TTC549 (cell line): ENCODE measurements around the gene FADS1.

ENCODE experiments used
- FAIRE-seq: peaks from 2 replicates; lab custom pipeline; 2012; peaks lifted over from hg19 to GRCh38; lab: Jason Lieb, UNC

The FADS1 gene

DNA sequence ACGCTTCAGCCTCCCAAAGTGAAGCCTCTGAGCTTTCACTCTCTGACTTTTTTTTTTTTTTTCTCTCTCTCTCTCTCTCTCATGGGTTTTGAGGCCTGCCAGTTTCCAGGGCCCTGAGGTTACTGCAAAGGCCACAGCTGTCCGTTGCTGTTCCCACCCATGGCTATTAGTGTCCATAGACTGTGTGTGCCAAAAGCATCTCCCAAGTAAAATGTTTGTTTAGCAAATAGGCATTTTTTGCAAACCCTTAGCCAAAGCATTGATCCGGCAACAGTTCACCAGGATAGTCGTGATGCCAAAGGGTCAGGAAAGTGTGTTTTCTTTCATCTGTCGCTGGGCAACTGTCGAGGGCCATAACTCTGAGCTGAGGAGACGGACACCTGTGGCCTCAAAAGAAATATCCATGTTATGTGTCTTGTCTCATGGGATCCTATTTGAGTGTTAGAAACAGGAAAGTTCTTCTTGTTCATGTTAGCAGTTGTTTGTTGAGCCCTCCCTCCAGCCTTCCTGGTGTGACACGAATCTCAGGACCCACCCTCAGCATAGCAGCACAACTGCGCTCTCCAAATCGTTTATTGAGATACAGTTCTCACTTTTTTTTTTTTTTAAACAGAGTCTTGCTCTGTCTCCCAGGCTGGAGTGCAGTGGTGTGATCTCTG, 29.7 kb upstream of the FADS1 start:
- no peak for FAIRE-seq

- no peak for FAIRE-seq
These were observed 28.2 kb upstream of the FADS1 start for GRCh38 chr11:61844909-61845565.

GRCh38 chr11:61842528-61842820, 25.7 kb upstream of the FADS1 start:
- no peak for FAIRE-seq

GRCh38 chr11:61841636-61842527, 25.1 kb upstream of the FADS1 start:
- no peak for FAIRE-seq

GRCh38 chr11:61840371-61840770, 23.6 kb upstream of the FADS1 start:
- FAIRE-seq, result no peak

DNA sequence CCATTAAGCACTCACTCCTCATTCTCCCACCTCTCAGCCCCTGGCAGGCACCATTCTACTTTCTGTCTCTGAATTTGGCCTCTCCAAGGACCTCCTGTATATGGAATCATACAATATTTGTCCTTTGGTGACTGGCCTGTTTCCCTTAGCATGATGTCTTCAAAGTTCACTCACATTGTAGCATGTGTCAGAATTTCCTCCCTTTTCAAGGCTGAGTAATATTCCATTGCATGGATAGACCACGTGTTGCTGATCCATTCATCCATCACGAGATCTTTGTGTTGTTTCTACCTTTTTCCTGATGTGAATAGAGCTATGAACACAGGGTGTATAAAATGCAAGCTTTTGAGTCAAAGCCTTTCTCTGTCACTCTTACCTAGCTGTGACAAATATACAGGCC, 22.9 kb upstream of the FADS1 start:
- FAIRE-seq, result no peak

- FAIRE-seq, result no peak
These were observed 22.1 kb upstream of the FADS1 start for GRCh38 chr11:61838921-61839320.

- FAIRE-seq, result no peak
These were observed 21.7 kb upstream of the FADS1 start for GRCh38 chr11:61838501-61838900.

GRCh38 chr11:61837411-61838005, 20.7 kb upstream of the FADS1 start:
- FAIRE-seq, result no peak

DNA sequence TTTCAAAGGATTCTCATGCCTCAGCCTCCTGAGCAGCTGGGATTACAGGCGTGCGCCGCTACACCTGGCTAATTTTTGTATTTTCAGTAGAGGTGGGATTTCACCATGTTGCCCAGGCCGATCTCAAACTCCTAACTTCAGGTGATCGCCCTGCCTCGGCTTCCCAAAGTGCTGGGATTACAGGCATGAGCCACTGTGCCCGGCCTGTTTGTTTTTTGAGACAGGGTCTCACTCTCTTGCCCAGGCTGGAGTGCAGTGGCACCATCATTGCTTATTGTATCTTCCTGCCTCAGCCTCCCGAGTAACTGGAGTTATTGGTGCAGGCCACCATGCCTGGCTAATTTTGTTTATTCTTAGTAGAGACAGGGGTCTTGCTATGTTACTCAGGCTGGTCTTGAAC, 19.4 kb upstream of the FADS1 start:
- FAIRE-seq, result no peak

DNA sequence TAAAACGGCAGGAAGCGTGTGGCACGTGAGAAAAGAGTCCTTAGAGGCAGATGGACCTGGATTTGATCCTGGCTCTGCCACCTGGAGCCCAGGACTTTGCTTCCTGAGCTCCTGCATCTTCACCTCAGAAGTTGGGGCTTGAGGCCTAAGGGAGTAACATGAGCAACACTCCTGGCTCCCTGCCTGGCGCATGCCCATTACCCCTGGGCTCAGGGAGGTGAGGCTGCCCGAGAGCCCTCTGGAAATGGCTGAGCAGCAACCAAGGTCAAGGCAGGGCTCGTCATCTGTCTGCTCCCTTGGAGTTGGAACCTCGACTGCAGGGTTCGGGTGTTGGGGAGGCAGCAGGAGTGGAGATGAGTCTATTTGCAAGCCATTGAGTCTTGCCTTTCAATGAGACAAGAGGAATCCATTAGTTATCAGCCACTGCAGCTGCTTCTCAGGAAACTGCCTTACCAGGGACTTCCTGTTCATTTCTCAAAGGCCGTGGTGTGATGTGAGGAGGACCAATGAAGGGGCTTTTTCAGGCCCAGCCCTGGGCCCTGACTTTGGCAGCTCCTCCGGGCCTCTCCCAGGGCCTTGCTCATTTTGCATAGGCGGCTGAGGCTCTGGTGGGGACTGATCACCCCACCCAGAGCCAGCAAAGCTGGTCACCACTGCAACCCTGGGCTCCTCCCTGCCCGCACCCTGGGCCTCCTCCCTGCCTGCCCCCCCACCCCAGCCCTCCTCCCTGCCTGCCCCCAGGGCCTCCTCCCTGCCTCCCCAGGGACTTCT, 17.7 kb upstream of the FADS1 start:
- FAIRE-seq, result no peak

DNA sequence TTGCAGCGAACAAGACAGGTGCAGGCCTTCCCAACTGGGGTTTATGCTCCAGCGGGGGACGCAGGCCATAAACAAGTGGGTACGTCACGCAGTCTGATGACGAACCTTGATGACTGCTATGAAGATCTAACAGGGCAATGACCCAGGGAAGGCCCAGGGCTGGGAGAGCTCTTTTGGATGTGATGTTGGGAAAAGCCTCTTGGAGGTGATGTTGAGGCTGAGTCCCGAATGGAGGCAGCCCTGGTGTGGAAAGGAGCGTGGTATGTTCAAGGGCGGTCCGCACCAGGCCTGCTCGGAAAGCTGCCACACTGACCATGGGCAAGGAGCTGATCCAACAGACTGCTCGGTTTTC, 17.1 kb upstream of the FADS1 start:
- FAIRE-seq, result no peak

DNA sequence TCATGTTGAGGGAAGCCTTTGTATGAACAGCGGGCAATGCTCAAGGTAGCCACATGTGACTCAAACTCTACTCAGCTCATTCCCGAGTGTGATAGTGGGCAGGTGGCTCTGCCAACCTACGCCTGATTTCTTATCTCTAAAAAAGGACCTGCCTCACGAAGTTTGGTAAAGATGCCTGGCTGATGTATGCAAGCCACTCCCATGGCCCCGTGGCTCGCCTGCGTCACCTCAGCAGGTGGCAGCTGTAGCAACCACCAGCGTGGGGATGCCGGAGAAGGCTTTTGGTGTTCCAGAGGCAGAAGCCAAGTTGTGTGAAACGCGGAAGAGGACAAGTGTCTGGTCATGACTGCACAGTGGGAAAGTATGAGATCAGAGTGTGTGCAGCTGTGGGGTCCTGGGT, 16.7 kb upstream of the FADS1 start:
- FAIRE-seq, result no peak

DNA sequence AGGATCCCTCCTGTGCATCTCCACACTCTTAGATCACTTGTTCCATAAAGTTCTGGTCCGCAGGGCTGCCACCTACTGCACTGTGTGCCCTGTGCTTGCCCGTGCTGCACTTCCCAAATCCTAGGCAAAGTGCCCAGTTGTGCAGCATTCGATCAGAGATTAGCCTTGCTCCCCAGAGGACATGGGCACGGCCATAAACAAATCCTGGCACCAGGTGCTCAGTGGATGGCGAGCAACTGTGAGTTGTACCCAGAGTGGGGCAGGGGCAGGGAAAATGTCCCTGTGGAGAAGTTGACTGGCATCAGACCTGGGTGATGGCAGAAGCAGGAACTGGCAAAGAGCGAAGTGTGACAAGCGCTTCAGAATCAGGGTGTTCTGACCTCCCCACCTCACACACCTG, 16.0 kb upstream of the FADS1 start:
- FAIRE-seq, result no peak

- FAIRE-seq, result no peak
These were observed 15.4 kb upstream of the FADS1 start for GRCh38 chr11:61832207-61832606.

DNA sequence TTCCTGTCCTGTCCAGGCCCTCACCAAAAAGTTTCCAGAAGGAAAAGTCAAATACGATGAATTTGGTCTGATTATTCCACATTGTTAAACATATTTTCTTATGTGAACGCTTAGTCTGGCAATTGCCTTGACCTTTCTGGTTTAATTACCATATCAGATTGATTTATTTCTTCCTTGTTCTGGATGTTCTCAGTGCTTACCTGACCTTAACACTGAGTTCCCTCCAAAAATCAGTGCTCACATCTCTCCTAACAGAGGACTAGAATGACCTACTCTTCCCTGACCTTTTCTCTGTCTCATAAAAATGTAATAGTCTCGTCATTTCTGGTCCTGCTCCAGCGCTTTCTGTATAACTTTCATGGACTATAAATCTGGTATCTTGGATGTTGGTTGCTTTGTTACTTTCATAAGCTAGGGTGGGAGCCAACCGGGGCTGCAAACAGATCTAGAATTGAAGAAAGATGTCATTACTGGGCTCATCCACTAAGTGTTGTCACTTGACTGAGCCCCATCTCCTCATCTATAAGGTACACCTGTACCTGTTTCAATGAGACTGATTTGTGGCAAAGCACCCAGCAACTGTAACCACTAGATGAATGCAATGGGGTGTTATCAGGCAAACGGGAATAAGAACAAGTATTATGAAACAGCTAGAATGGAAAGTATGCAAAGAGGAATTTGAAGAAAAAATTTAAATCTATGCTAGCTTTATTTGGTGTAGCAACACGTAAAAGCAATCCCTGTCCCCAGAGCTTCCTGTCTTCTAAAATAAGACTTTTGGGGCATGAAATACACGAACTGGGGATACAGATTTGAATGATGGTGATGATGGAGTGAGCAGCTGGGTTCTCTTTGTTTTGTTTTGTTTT, 13.7 kb upstream of the FADS1 start:
- no peak for FAIRE-seq

DNA sequence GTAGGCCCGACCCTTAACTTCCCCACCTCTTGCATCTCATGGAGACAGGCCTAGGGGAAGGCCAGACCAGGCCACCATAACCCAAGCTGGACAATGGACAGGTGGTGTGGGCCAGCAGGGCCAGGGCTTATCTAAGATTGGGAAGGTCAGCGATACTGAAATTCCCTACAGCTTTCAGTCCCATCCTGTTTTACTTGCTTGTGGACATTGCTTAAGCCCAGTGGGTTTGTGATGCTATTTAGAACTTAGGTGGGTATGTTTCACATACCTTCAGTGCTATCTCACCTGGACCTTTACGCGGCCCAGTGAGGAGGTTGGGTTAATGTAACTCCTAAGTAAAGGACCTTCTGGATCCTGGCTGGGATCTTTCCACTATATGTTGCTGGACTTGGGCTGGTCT, 13.0 kb upstream of the FADS1 start:
- FAIRE-seq, result no peak

- FAIRE-seq, result no peak
These were observed 12.0 kb upstream of the FADS1 start for GRCh38 chr11:61828629-61829407.

DNA sequence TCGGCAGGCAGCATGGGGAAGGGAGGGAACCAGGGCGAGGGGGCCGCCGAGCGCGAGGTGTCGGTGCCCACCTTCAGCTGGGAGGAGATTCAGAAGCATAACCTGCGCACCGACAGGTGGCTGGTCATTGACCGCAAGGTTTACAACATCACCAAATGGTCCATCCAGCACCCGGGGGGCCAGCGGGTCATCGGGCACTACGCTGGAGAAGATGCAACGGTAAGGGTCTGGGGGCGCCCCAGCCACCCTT, 11.5 kb upstream of the FADS1 start:
- FAIRE-seq, result no peak

DNA sequence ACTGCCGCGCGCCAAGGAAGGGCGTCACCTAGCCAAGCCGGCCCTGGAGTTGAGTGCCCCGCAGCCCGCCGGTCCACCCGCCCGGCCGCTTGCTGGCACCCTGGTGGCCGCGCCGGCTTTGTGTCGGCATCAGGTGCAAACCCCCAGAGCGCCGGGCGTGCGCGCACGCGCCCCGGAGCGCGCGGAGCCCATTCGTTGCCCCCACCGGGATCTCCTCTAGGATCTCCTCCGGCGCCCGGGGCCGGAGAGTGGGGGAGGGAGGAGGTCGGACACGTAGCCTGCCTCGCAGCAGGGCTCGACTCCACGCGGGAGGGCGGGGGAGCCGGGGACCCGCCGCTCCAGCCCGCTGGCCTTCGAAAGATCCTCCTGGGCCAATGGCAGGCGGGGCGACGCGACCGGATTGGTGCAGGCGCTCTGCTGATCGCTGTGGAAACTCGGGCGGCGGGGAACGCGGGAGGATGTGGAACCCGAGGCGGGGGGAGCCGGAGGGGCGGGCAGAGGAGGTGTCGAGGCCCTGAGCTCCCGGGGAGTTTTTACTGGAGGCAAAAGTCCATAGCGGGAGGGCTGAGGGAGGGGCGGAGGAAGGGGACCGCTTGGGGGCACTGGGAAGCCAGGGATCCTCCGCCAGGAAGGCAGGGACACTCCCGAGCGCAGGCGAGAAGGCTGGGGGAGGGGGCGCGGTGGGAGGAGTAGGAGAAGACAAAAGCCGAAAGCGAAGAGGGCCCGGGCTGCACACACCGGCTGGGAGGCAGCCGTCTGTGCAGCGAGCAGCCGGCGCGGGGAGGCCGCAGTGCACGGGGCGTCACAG, 11.0 kb upstream of the FADS1 start, which contains the start of gene FADS2:
Gene FADS2, plus strand, starts transcription at position 730 of the 808 bp plus-strand sequence. CDS start 91 bp downstream, outside the sequence.
- FAIRE-seq, result no peak
